Fibroblast of skin of scalp (primary cell): ENCODE measurements around the gene PGLYRP2.

Experiments used
- DNase-seq: peaks from one replicate; pipeline ENCODE4 v3.0.0-alpha.2; 2013

Gene PGLYRP2

DNA sequence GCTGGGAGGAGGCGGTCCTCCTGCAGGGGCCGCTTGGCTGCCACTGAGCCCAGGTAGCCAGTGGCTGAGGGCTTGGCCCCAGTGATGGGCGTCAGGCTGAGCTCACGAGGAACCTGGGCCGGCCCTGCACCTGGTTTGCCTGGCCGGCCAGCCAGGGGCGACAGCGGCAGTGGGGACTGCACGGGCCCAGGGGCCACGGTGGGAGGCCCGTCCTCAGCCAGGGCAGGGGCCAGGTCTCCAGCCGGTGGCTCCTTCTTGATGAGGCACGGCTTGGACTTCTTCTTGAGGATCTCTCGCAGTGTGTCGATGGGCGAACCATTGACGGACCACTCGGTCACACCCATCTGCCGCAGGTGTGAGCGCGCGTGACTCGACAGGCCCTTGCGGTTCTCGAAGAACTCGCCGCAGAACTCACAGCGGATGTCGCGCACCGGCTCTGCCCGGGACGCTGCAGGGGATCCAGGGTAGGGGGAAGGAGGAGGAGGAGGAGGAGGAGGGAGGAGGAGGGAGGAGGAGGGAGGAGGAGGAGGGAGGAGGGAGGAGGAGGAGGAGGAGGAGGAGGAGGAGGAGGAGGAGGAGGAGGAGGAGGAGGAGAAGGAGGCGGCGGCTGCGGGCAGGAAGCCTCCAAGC lies 53.9 kb downstream of the PGLYRP2 start:
- no peak for DNase-seq

DNA sequence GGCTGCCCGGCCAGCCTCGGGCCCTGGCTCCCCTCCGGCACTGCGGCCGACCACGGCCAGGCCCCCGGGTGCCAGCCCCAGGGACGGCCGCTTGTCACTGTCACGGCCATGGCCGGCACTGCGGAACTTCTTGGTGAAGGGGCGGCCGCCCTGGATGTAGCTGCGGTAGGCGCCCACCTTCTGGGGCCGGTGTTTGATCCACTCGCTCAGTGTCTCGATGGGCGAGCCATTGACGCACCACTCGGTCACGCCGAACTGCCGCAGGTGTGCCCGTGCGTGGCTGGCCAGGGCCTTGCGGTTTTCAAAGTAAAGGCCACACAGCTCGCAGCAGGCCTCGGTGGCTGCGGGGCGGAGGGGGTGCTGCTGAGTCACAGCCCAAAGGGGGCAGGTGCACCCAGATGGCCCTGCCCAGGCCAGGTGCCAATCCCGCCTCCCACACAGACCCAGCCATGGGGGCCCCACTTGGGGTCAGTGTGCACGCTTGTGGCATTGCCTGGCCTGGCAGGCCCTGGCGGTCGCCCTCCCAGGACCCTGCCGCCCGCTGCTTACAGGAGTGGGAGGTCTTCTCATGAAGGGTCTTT lies 54.5 kb downstream of the PGLYRP2 start:
- no peak for DNase-seq

DNA sequence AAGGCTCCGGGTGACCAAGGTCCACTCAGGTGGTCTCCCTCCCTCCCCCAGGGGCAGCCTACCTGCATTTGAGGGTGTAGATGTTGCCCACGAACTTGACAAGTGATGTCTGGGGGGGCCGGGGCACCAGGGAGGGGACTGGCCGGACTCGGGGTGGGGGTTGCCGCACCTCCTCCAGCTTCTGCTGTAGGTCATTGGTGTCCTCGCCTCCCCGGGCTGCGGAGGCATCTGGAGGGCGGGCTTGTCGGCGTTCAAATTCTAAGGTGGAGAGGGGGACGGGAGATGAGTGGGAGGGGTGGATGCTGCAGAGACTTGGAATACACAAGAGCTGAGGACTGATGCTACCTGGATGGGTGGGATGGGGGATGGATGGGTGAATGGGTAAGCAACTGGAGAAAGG lies 55.2 kb downstream of the PGLYRP2 start:
- DNase-seq, result no peak

DNA sequence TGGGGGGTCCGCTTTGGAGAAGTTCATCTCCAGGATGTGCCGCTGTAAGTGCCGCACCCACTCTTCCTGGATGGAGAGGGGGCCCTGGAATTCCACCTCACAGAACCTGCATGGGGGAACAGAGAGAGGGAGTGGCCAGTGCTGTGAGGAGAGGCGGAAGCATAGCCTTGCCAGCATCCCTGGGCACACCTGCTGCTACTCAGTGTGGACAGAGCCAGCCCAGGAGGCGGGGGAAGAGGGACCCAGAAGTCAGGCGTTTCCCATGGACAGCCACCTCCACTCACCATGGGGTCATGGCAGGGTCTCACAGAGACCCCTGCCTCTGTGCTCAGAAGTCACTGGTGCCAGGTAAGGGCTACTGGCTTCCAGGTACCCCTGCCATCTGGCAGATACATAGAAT lies 56.2 kb downstream of the PGLYRP2 start:
- no peak for DNase-seq

DNA sequence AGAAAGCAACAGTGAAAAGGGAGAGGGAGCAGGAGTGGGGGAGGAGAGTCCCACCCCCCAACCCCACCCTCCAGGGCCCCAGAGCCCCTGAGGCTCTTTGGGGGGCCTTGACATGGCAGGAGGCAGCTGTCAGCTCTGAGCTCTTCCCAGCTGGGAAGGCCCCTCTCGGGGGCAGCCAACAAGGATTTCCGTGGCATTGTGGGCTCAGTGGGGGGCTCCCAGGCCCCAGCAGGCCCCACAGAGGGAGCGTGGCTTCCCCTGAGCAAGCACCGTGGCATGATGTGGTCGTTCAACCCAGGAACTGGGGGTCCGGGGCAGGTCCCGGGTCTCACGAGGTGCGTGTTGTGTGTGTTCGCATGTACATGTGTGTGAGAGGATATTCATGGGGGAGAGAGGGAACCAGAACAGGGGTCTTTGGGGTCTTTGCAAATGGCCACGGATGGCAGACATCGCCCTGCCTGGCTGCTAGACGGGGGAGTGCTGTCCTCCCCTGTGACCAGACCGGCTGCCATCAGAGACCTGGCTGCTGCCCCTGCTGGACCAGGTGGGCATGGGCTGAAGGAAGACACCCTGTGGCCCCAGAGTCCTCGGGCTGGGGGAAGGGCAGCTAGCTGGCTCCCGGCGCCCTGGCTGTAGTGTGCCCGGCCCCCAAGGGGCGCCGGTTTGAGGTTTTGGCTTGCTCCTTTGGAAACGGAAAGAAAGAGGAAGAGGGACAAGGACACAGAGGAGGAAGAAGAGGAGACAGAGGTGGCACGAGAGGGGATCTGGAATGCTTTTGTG lies 56.8 kb downstream of the PGLYRP2 start:
- no peak for DNase-seq

DNA sequence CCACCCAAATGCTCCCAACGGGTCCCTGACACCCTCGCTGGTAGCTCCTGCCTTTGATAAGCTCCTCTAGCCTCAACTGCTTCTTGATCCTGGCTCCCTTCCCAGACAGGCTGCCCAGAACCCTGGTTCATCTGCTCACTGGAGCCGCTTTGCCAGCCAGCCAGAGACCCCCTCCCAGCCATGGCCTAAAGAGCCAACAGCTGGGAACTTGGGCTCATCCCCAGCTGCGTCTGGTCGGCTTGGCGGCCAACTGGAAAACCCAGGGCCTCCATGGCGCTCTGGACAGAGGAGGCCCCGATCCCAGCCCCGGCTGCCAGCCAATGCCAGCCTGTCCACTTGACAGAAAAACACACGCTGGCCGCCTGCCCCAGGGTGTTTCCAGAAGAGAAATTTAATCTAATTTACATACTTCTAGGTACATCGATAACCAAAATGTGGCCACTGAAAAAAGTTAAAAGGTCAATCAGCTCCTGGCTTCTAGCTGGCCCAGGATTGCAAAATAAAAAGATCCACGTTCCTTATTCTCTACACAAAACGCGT lies 57.5 kb downstream of the PGLYRP2 start:
- DNase-seq, result no peak

DNA sequence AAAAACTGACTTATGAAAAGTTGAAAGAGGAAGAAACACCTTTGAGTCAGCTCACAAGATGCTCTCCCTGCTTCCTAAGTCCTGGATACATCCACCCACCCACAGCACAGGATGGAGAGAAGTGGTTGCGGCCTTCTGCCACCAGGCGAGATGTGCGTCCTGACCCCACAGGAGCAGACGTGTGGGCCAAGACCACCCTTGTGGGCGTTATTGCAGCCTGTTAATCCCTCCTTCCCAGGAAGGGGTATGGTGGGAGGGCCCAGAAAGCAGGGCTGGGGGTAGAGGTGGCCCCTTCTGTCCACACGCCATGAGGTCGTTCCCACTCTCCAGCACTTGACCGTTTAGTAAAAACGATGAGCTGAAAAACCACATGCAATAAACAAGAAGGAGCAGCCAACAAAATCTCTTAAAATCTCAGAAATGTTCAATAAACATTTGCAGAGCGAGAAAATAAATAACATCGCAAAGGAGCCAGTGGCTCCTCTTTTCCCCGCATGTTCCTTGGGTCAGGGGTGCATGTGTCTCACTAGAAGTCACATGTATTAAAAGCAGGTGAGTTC lies 58.1 kb downstream of the PGLYRP2 start:
- no peak for DNase-seq

DNA sequence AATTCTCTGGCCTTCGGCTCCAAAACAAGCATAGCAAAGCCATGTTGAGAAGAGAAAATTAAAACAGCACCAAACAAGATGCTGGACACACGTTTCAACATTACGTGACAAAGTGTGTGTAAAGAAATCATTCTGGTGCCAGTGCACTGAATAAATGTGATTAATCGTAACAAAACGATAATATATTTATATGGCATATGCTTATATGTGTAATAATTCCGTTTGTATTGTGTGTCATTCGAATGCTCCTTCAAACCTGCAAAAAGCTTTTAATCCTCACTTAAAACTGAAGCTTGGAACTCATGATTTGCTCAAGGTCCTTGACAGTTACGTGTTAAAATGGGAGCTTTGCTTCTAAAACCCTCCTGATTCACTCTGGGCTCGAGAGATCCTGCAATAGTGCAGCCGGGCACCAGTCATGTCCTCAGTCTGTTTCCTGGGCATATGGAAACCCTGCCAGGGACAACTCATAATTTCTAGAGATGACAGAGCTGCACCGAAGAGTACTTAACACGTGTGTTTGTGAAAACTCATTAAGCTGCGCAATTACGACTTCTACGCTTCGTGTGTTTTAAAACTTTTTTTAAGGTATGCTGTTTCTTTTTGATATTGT lies 59.8 kb downstream of the PGLYRP2 start:
- DNase-seq, result no peak
